ENCODE measurements around the gene HDAC6.

DNA sequence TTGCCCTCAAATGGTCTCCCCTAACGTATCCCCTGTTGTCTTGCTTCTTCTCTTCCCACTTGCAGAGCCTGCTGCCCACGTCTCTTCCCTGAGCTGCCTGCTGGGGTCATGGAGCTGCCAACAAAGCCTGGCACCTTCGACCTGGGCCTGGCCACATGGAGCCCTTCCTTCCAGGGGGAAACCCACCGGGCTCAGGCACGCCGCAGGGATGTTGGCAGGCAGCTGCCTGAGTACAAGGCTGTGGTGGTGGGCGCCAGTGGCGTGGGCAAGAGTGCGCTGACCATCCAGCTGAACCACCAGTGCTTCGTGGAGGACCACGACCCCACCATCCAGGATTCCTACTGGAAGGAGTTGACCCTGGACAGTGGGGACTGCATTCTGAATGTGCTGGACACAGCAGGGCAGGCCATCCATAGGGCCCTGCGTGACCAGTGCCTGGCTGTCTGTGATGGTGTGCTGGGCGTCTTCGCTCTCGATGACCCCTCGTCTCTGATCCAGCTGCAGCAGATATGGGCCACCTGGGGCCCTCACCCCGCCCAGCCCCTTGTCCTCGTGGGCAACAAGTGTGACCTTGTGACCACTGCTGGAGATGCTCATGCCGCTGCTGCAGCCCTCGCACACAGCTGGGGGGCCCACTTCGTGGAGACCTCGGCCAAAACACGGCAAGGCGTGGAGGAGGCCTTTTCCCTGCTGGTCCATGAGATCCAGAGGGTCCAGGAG, 27.3 kb downstream of the HDAC6 start:
- TF ChIP-seq, protein P1, sequence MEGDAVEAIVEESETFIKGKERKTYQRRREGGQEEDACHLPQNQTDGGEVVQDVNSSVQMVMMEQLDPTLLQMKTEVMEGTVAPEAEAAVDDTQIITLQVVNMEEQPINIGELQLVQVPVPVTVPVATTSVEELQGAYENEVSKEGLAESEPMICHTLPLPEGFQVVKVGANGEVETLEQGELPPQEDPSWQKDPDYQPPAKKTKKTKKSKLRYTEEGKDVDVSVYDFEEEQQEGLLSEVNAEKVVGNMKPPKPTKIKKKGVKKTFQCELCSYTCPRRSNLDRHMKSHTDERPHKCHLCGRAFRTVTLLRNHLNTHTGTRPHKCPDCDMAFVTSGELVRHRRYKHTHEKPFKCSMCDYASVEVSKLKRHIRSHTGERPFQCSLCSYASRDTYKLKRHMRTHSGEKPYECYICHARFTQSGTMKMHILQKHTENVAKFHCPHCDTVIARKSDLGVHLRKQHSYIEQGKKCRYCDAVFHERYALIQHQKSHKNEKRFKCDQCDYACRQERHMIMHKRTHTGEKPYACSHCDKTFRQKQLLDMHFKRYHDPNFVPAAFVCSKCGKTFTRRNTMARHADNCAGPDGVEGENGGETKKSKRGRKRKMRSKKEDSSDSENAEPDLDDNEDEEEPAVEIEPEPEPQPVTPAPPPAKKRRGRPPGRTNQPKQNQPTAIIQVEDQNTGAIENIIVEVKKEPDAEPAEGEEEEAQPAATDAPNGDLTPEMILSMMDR (tag by site-specific recombination; IDR thresholded peaks at IDR 0.05), result no peak
- TF ChIP-seq ZNF585B (tag by site-specific recombination; IDR thresholded peaks at IDR 0.05) (no peak), YY1 (tag by site-specific recombination; IDR thresholded peaks at IDR 0.05) (no peak), ZNF23 (tag by site-specific recombination; IDR thresholded peaks at IDR 0.05; ENCODE audit: borderline replicate concordance) (no peak), TCF7L2 (IDR thresholded peaks at IDR 0.05; ENCODE audit: borderline replicate concordance, low read depth, low read length) (no peak), ZEB2 (tag by site-specific recombination; IDR thresholded peaks at IDR 0.05) (no peak), ZNF24 (tag by site-specific recombination; IDR thresholded peaks at IDR 0.05) (no peak), KLF16 (tag by site-specific recombination; IDR thresholded peaks at IDR 0.05) (no peak)
- TF ChIP-seq, protein P2, sequence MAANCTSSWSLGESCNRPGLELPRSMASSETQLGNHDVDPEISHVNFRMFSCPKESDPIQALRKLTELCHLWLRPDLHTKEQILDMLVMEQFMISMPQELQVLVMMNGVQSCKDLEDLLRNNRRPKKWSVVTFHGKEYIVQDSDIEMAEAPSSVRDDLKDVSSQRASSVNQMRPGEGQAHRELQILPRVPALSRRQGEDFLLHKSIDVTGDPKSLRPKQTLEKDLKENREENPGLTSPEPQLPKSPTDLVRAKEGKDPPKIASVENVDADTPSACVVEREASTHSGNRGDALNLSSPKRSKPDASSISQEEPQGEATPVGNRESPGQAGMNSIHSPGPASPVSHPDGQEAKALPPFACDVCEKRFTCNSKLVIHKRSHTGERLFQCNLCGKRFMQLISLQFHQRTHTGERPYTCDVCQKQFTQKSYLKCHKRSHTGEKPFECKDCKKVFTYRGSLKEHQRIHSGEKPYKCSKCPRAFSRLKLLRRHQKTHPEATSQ (tag by site-specific recombination; IDR thresholded peaks at IDR 0.05), result no peak
- TF ChIP-seq, protein P3, sequence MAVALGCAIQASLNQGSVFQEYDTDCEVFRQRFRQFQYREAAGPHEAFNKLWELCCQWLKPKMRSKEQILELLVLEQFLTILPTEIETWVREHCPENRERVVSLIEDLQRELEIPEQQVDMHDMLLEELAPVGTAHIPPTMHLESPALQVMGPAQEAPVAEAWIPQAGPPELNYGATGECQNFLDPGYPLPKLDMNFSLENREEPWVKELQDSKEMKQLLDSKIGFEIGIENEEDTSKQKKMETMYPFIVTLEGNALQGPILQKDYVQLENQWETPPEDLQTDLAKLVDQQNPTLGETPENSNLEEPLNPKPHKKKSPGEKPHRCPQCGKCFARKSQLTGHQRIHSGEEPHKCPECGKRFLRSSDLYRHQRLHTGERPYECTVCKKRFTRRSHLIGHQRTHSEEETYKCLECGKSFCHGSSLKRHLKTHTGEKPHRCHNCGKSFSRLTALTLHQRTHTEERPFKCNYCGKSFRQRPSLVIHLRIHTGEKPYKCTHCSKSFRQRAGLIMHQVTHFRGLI (tag by site-specific recombination; IDR thresholded peaks at IDR 0.05), result no peak

All from HEK293 (cell line).